Neural cell (in vitro differentiated cells): ENCODE data around the gene METTL26. TPM values are rescaled to one million over a fixed set of nuclear protein-coding genes. Genes with fewer than 3 reads are reported as not detected.

ENCODE experiments used
- H2AFZ ChIP-seq: fragments of 200-600, 300-800 bp; sonication (generic), shearing (Covaris generic); 2 replicates; pipeline ENCODE4 v1.6.0; 2014; ENCODE audit warnings: low read depth, mild to moderate bottlenecking, antibody characterized with exemption, low read length, moderate library complexity
- H3F3A ChIP-seq: fragments of 200-600 bp; shearing (Covaris generic); 2 replicates; pipeline ENCODE4 v1.6.1; 2016; ENCODE audit warnings: mild to moderate bottlenecking, moderate library complexity, mixed read lengths, antibody characterized with exemption, low read length; ENCODE audit not compliant: insufficient read depth, poor library complexity, severe bottlenecking
- H3K27ac ChIP-seq: fragments of 200-600, 300-800 bp; sonication (generic), shearing (Covaris generic); 2 replicates; pipeline ENCODE4 v1.5.1; 2014; ENCODE audit warnings: mild to moderate bottlenecking, low read length, moderate library complexity
- H3K27me3 ChIP-seq: fragments of 300-800, 200-600 bp; sonication (generic), shearing (Covaris generic); 2 replicates; pipeline ENCODE4 v1.6.0; 2014; ENCODE audit warnings: mild to moderate bottlenecking, low read depth, low read length, moderate library complexity; ENCODE audit not compliant: insufficient read depth
- H3K36me3 ChIP-seq: fragments of 300-800, 200-600 bp; sonication (generic), shearing (Covaris generic); 2 replicates; pipeline ENCODE4 v1.5.1; 2014; ENCODE audit warnings: mild to moderate bottlenecking, antibody characterized with exemption, low read length, moderate library complexity; ENCODE audit not compliant: insufficient read depth
- H3K4me2 ChIP-seq: fragments of 300-800, 200-600 bp; sonication (generic), shearing (Covaris generic); 2 replicates; pipeline ENCODE4 v1.6.0; 2014; ENCODE audit warnings: mild to moderate bottlenecking, low read length
- H3K4me3 ChIP-seq: fragments of 300-800, 200-600 bp; sonication (generic), shearing (Covaris generic); 2 replicates; pipeline ENCODE4 v1.5.1; 2014; ENCODE audit warnings: mild to moderate bottlenecking, low read length, moderate library complexity
- H3K79me2 ChIP-seq: fragments of 200-600 bp; shearing (Covaris generic); replicated peaks from 2 replicates; pipeline ENCODE4 v1.6.0; 2014; ENCODE audit warnings: mild to moderate bottlenecking, low read length, moderate library complexity; ENCODE audit not compliant: insufficient read depth
- H3K9ac ChIP-seq: fragments of 300-800, 200-600 bp; sonication (generic), shearing (Covaris generic); 2 replicates; pipeline ENCODE4 v1.6.1; 2016; ENCODE audit warnings: mild to moderate bottlenecking, low read length, mixed read lengths
- H3K9me2 ChIP-seq: fragments of 200-600 bp; shearing (Covaris generic); 2 replicates; pipeline ENCODE4 v1.6.1; 2016; ENCODE audit warnings: mild to moderate bottlenecking, low read length, mixed read lengths; ENCODE audit not compliant: insufficient read depth
- H3K9me3 ChIP-seq: fragments of 200-600, 300-800 bp; sonication (generic), shearing (Covaris generic); 2 replicates; pipeline ENCODE4 v1.6.1; 2016; ENCODE audit warnings: mild to moderate bottlenecking, mixed run types, low read length, moderate library complexity, mixed read lengths
- H4K20me1 ChIP-seq: fragments of 200-600 bp; shearing (Covaris generic); 2 replicates; pipeline ENCODE4 v1.6.1; 2016; ENCODE audit warnings: mild to moderate bottlenecking, mixed run types; ENCODE audit not compliant: insufficient read depth
- CTCF ChIP-seq: fragments of 450-650 bp; IDR thresholded peaks from 2 replicates; pipeline ENCODE4 v1.5.1; 2014; ENCODE audit warnings: antibody characterized with exemption, mild to moderate bottlenecking, moderate library complexity; ENCODE audit not compliant: poor library complexity, severe bottlenecking
- EP300 ChIP-seq: fragments of 450-650 bp; conservative IDR thresholded peaks from 2 replicates; pipeline ENCODE4 v1.6.1; 2014; ENCODE audit warnings: antibody characterized with exemption, mild to moderate bottlenecking, moderate library complexity; ENCODE audit not compliant: poor library complexity, severe bottlenecking
- EZH2 ChIP-seq: fragments of 200-600, 300-800 bp; shearing (Covaris generic), sonication (generic); IDR thresholded peaks from 2 replicates; pipeline ENCODE4 v1.6.1; 2014; ENCODE audit warnings: antibody characterized with exemption, low read length, borderline replicate concordance, mild to moderate bottlenecking; ENCODE audit not compliant: insufficient read depth, poor library complexity, severe bottlenecking
- MXI1 ChIP-seq: fragments of 450-650 bp; conservative IDR thresholded peaks from 2 replicates; pipeline ENCODE4 v1.6.1; 2014; ENCODE audit warnings: antibody characterized with exemption, mild to moderate bottlenecking; ENCODE audit not compliant: poor library complexity, severe bottlenecking
- POLR2AphosphoS5 ChIP-seq: IDR thresholded peaks from 2 replicates; pipeline ENCODE4 v1.6.1; 2012
- RAD21 ChIP-seq: fragments of 450-650 bp; conservative IDR thresholded peaks from 2 replicates; pipeline ENCODE4 v1.6.1; 2014; ENCODE audit warnings: antibody characterized with exemption, mild to moderate bottlenecking, moderate library complexity
- SMC3 ChIP-seq: fragments of 450-650 bp; conservative IDR thresholded peaks from 2 replicates; pipeline ENCODE4 v1.6.1; 2014; ENCODE audit warnings: antibody characterized with exemption, mild to moderate bottlenecking, moderate library complexity; ENCODE audit not compliant: poor library complexity
- TAF1 ChIP-seq: IDR thresholded peaks from 2 replicates; pipeline ENCODE4 v1.6.1; 2012; ENCODE audit warnings: low read depth
- polyA plus RNA-seq: library from polyadenylated mRNA; depleted of rRNA; stranded (reverse); fragments of >200 nt; gene quantifications from 2 replicates; pipeline ENCODE4 v1.2.3, GENCODE V29; 2014
- TF ChIP-seq, protein P1 (sequence below): IDR thresholded peaks from 2 replicates; pipeline ENCODE4 v1.6.1; 2012; ENCODE audit warnings: borderline replicate concordance

Gene METTL26
- polyA plus RNA-seq, 1 donor from 2014 or later = 127 TPM

- H3K27ac ChIP-seq = no peak overlapping the region
- no peaks in the 10 kb centered on the region for H3K9me3 ChIP-seq
- H4K20me1 ChIP-seq = no peaks in the 10 kb centered on the region
- no peaks in the 10 kb centered on the region for H3K79me2 ChIP-seq
- H3K4me3 ChIP-seq = no peak overlapping the region
- no peaks in the 10 kb centered on the region for H3K9me2 ChIP-seq
- no peak overlapping the region for H2AFZ ChIP-seq
- H3K4me2 ChIP-seq = no peak overlapping the region
- no peaks in the 10 kb centered on the region for H3K36me3 ChIP-seq
- TF ChIP-seq CTCF (no peak), EP300 (no peak), SMC3 (no peak), TAF1 (no peak), RAD21 (no peak), MXI1 (no peak), EZH2 (no peak), POLR2AphosphoS5 (no peak)
- TF ChIP-seq, protein P1, sequence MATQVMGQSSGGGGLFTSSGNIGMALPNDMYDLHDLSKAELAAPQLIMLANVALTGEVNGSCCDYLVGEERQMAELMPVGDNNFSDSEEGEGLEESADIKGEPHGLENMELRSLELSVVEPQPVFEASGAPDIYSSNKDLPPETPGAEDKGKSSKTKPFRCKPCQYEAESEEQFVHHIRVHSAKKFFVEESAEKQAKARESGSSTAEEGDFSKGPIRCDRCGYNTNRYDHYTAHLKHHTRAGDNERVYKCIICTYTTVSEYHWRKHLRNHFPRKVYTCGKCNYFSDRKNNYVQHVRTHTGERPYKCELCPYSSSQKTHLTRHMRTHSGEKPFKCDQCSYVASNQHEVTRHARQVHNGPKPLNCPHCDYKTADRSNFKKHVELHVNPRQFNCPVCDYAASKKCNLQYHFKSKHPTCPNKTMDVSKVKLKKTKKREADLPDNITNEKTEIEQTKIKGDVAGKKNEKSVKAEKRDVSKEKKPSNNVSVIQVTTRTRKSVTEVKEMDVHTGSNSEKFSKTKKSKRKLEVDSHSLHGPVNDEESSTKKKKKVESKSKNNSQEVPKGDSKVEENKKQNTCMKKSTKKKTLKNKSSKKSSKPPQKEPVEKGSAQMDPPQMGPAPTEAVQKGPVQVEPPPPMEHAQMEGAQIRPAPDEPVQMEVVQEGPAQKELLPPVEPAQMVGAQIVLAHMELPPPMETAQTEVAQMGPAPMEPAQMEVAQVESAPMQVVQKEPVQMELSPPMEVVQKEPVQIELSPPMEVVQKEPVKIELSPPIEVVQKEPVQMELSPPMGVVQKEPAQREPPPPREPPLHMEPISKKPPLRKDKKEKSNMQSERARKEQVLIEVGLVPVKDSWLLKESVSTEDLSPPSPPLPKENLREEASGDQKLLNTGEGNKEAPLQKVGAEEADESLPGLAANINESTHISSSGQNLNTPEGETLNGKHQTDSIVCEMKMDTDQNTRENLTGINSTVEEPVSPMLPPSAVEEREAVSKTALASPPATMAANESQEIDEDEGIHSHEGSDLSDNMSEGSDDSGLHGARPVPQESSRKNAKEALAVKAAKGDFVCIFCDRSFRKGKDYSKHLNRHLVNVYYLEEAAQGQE = no peak
- H3K9ac ChIP-seq = no peak overlapping the region
- H3F3A ChIP-seq = no peaks in the 10 kb centered on the region
- H3K27me3 ChIP-seq = no peaks in the 10 kb centered on the region
Measured at GRCh38 chr16:624526-625070, 11.5 kb downstream of the METTL26 start.

GRCh38 chr16:622920-623280 lies 13.2 kb downstream of the METTL26 start:
- Histone ChIP-seq H3K79me2 (no peaks in the 10 kb centered on the region), H2AFZ (no peak overlapping the region), H3K4me2 (no peak overlapping the region), H3K9ac (no peak overlapping the region), H4K20me1 (no peaks in the 10 kb centered on the region), H3K27ac (no peak overlapping the region), H3K27me3 (no peaks in the 10 kb centered on the region), H3K4me3 (no peak overlapping the region), H3F3A (no peaks in the 10 kb centered on the region), H3K36me3 (no peaks in the 10 kb centered on the region), H3K9me2 (no peaks in the 10 kb centered on the region), H3K9me3 (no peaks in the 10 kb centered on the region)
- TF ChIP-seq SMC3 = no peak
- TF ChIP-seq EZH2 = no peak
- no peak for TF ChIP-seq POLR2AphosphoS5
- no peak for TF ChIP-seq EP300
- TF ChIP-seq MXI1 = no peak
- TF ChIP-seq RAD21 = no peak
- TF ChIP-seq, protein P1 = no peak
- TF ChIP-seq CTCF = no peak
- TF ChIP-seq TAF1 = no peak
